Heart left ventricle (tissue), 16 donors: ENCODE results near the gene RPS28. TPM values are rescaled to one million over a fixed set of nuclear protein-coding genes. Genes with fewer than 3 reads are reported as not detected.
"Not testable (repeated sequence)": the region's sequence is repeated elsewhere in the genome, so short reads cannot be mapped to it uniquely, and the experiment has no call there.

Experiments used
- ATAC-seq, 4 donors: fragments of 200-7000 bp; cut with Tn5 transposase; one replicate each; pipeline ENCODE4 v1.9.1; 2020 to 2022; ENCODE audit warnings: moderate library complexity in 4 of 4, mild to moderate bottlenecking in 3 of 4, moderate number of reproducible peaks in 1 of 4
- DNase-seq, 5 donors: peaks; one replicate each; pipeline ENCODE4 v3.0.0-alpha.2; 2020
- H3K27ac ChIP-seq, 12 donors: fragments of 200-600 bp; sonication (generic) in 4 of 12; one replicate each; pipeline versions ENCODE4 v1.5.0 to v1.8.0; 2016 to 2022; ENCODE audit warnings: mild to moderate bottlenecking in 2 of 12
- H3K27me3 ChIP-seq, 9 donors: fragments of 200-600 bp; sonication (generic) in 2 of 9; one replicate each; pipeline versions ENCODE4 v1.5.1 to v1.8.0; 2016 to 2022; ENCODE audit warnings: mild to moderate bottlenecking in 3 of 9
- H3K36me3 ChIP-seq, 9 donors: fragments of 200-600 bp; sonication (generic) in 2 of 9; one replicate each; pipeline versions ENCODE4 v1.5.0 to v1.8.0; 2018 to 2022; ENCODE audit warnings: mild to moderate bottlenecking in 2 of 9
- H3K4me1 ChIP-seq, 12 donors: fragments of 200-600 bp; sonication (generic) in 4 of 12; one replicate each; pipeline versions ENCODE4 v1.5.0 to v1.8.0; 2016 to 2022; ENCODE audit warnings: mild to moderate bottlenecking in 3 of 12
- H3K4me3 ChIP-seq, 12 donors: fragments of 200-600 bp; sonication (generic) in 4 of 12; one replicate each; pipeline versions ENCODE4 v1.5.0 to v1.8.0; 2017 to 2022; ENCODE audit warnings: mild to moderate bottlenecking in 9 of 12, moderate library complexity in 4 of 12
- H3K9me3 ChIP-seq, 12 donors: fragments of 200-600 bp; sonication (generic) in 4 of 12; one replicate each; pipeline versions ENCODE4 v1.5.0 to v1.8.0; 2016 to 2022; ENCODE audit warnings: mild to moderate bottlenecking in 1 of 12
- CTCF ChIP-seq, 12 donors: fragments of 200-600 bp; sonication (generic) in 4 of 12; IDR thresholded peaks; one replicate each; pipeline versions ENCODE4 v1.5.0 to v1.8.0; 2018 to 2022; ENCODE audit warnings: antibody characterized with exemption in 12 of 12, mild to moderate bottlenecking in 5 of 12
- POLR2A ChIP-seq, 2 donors: fragments of 450-650 bp; IDR thresholded peaks; one replicate each; pipeline ENCODE4 v1.6.1; 2017; ENCODE audit warnings: antibody characterized with exemption in 2 of 2, mild to moderate bottlenecking in 2 of 2, moderate library complexity in 2 of 2
- WGBS, 4 donors: extraction: QIAGEN DNeasy Blood & Tissue Kit in 2 of 4; methylation state at CpG; one replicate each; pipeline versions ENCODE4 v1.1.5 to v1.1.7; 2013 to 2018; 5-methylcytosine and 5-hydroxymethylcytosine counted together
- intact Hi-C, 10 donors: fragments of 100-400 bp; cut with DNase I; formaldehyde crosslinking; loops; one replicate each; pipeline versions ENCODE4 v1.11.1 to v1.14.2; 2022
- long read RNA-seq, 3 donors: library from polyadenylated mRNA; unstranded; transcript quantifications; one replicate each; pipeline ENCODE4 v2.0.0, GENCODE V29; 2020 to 2021
- polyA plus RNA-seq, 2 donors: library from polyadenylated mRNA; stranded (reverse); fragments of 200-250 nt; gene quantifications; one replicate each; pipeline ENCODE4 v1.2.3, GENCODE V29; 2013
- total RNA-seq, 9 donors: library from RNA; depleted of rRNA in 2 of 9; stranded (reverse); fragments of >200 nt in 2 of 9; fragmentation: NEBNext Ultra II Directional in 3 of 9; extraction: Animal tissue kit (Norgen Biotek cat#: 25700) in 3 of 9; gene quantifications; one replicate each; pipeline versions ENCODE4 v1.1.0 to v1.2.4, GENCODE V29; 2016 to 2023
- donor health status: ischemic (EF 13 %, LVEDD 7.1; RV severe dilation, severe dysfunction).
- donor health status: healthy with polysubstance abuse.
- donor health status: DM: no; HTN: yes; CAD: no.
- donor health status: DM: no; HTN: no; CAD: no.
- donor health status: ischemic (EF 25% LVEDD 6.9; RV normal size, moderate dysfunction).
- donor health status: ischemic (EF 25% LVEDD 5.7; RV mildly dilated, moderate dysfunction).
- donor health status: healthy.
- donor health status: DM: yes; HTN: yes; CAD: no.
- donor health status: ischemic (EF 35%, LVEDD 5.7; RV mildly dilated, moderate dysfunction).
- donor health status: nonischemic (EF 11% LVEDD 7.7; RV severe dilation, severe dysfunction).
- donor health status: DM: yes; HTN: yes; CAD: no.
- donor health status: PGD.
- donor health status: ischemic (EF 29% LVEDD 5.4; RV normal size, mild dysfunction).
- donor health status: nonischemic (EF 23%, LVEDD 6.1; RV moderate dilation, normal function).

The RPS28 gene
- total RNA-seq (1,000 to 10,000 TPM in 6 of 9 donors, 100 to 1,000 TPM in 3; 271 to 1,278 (median 1,186) TPM), polyA plus RNA-seq (100 to 1,000 TPM; 410 to 899 TPM)
- long read RNA-seq, donor 1, transcript RPS28-203 (4 exons, 1,326 nt): major isoform, 225 of 233 reads
- long read RNA-seq, donor 1, partial matches to known transcripts: 4 of 233 reads
- long read RNA-seq, donor 1, other reads (novel, unspliced or antisense): 3 of 233 reads
- long read RNA-seq, donor 2, transcript RPS28-204 (2 exons, 912 nt): minor isoform, 8 of 144 reads
- long read RNA-seq, donor 2, transcript RPS28-203 (4 exons, 1,326 nt): major isoform, 126 of 144 reads
- long read RNA-seq, donor 2, partial matches to known transcripts: 5 of 144 reads
- long read RNA-seq, donor 2, other reads (novel, unspliced or antisense): 0 of 144 reads
- long read RNA-seq, donor 3, transcript RPS28-203 (4 exons, 1,326 nt): major isoform, 189 of 196 reads
- long read RNA-seq, donor 3, partial matches to known transcripts: 4 of 196 reads
- long read RNA-seq, donor 3, other reads (novel, unspliced or antisense): 2 of 196 reads

GRCh38 chr19:8321067-8321985 lies at the start of gene RPS28, which contains the start of gene NDUFA7:
Gene RPS28 (plus strand): TSS chr19:8321496. CDS start chr19:8321531, 35 bp downstream.
Gene NDUFA7 (minus strand): TSS chr19:8321375. CDS start chr19:8321358, 17 bp downstream.
- WGBS, 4 donors: 0 to 1% (median 0%) methylated on average over 52 to 72 of the region's 72 CpGs
- DNase-seq (peak; percentile 96 to 99 (median 98)), ATAC-seq (peak; percentile 93 to 96 (median 95))
- no peaks in the 10 kb centered on the region for H3K9me3 ChIP-seq
- H3K27me3 ChIP-seq: no peaks in the 10 kb centered on the region
- peaks cover 5 to 53% (median 38%) of the 10 kb centered on the region in 12 donors for H3K4me1 ChIP-seq
- peak within 1 kb of the TSS; percentile 58 to 98 (median 79) for H3K4me3 ChIP-seq
- intact Hi-C loops: loop anchor here in 2 of 10 donors (5.0 to 10.0 kb wide), 2 partner anchors 54 to 57 kb away; no protein-coding TSS in a partner anchor
- peak; percentile 12 to 93 for TF ChIP-seq POLR2A (IDR thresholded peaks at IDR 0.05)
- peak; percentile 17 to 60 (median 40) for TF ChIP-seq CTCF (IDR thresholded peaks at IDR 0.05)
- H3K36me3 ChIP-seq: peaks cover 0 to 34% (median 25%) of the 10 kb centered on the region in 9 donors
- H3K27ac ChIP-seq: peak within 1 kb of the TSS; percentile 89 to 97 (median 92)

- intact Hi-C loops: not testable (repeated sequence)
Observed at GRCh38 chr19:8276508-8276907, 44.8 kb upstream of the RPS28 start.

GRCh38 chr19:8291337-8291736 lies 30.0 kb upstream of the RPS28 start:
- DNase-seq, H3K9me3 ChIP-seq, H3K4me1 ChIP-seq, H3K27ac ChIP-seq, H3K4me3 ChIP-seq, intact Hi-C loops, H3K27me3 ChIP-seq, H3K36me3 ChIP-seq: not testable (repeated sequence)
- no CpG with 5 or more reads among the region's 9 CpGs for WGBS, 4 donors
- peak; percentile 47 to 76 (median 72) for ATAC-seq

More at GRCh38 chr19:8276508-8276907, 44.8 kb upstream of the RPS28 start:
- WGBS, 4 donors: no CpG with 5 or more reads among the region's 9 CpGs
- H3K4me3 ChIP-seq, H3K9me3 ChIP-seq, H3K27me3 ChIP-seq, DNase-seq, H3K27ac ChIP-seq, H3K4me1 ChIP-seq, H3K36me3 ChIP-seq: not testable (repeated sequence)
- peak in 3 of 4 donors; percentile 64 to 76 (median 73) for ATAC-seq

- intact Hi-C loops: no loop called here
- no peak overlapping the region for H3K4me3 ChIP-seq
- WGBS, 4 donors: 15 to 34% (median 25%) methylated on average over 4 to 11 of the region's 11 CpGs
- no peaks in the 10 kb centered on the region for H3K27me3 ChIP-seq
- H3K36me3 ChIP-seq: peaks cover 0 to 12% (median 0%) of the 10 kb centered on the region in 9 donors
- ATAC-seq (peak; percentile 73 to 89 (median 82)), DNase-seq (peak; percentile 58 to 86 (median 76))
- peak overlapping the region in 1 of 12 donors; percentile 28 for H3K27ac ChIP-seq
- peaks cover 0 to 25% (median 10%) of the 10 kb centered on the region in 12 donors for H3K4me1 ChIP-seq
- no peak for TF ChIP-seq POLR2A (IDR thresholded peaks at IDR 0.05)
- no peaks in the 10 kb centered on the region for H3K9me3 ChIP-seq
Observed at GRCh38 chr19:8302357-8302691, 19.0 kb upstream of the RPS28 start.

GRCh38 chr19:8302734-8303133 lies 18.6 kb upstream of the RPS28 start:
- TF ChIP-seq CTCF (IDR thresholded peaks at IDR 0.05) (no peak), POLR2A (IDR thresholded peaks at IDR 0.05) (no peak)
- intact Hi-C loops: no loop called here
- Histone ChIP-seq H3K27me3 (no peaks in the 10 kb centered on the region), H3K36me3 (peaks cover 0 to 12% (median 0%) of the 10 kb centered on the region in 9 donors), H3K9me3 (no peaks in the 10 kb centered on the region), H3K27ac (peak overlapping the region in 1 of 12 donors; percentile 28), H3K4me1 (peaks cover 0 to 29% (median 14%) of the 10 kb centered on the region in 12 donors), H3K4me3 (no peak overlapping the region)
- DNase-seq (peak in 1 of 5 donors; percentile 27), ATAC-seq (peak in 3 of 4 donors; percentile 2 to 21 (median 4))
- 52 to 58% (median 56%) methylated on average over 7 of the region's 7 CpGs for WGBS, 4 donors
